HG03095 (cell line): ENCODE data around the gene TRMT11.

Experiments used
- ATAC-seq: cut with Tn5 transposase; IDR thresholded peaks from one replicate; pipeline ENCODE4 v1.9.1; 2021; ENCODE audit warnings: moderate library complexity; ENCODE audit not compliant: unreplicated experiment

Gene TRMT11

DNA sequence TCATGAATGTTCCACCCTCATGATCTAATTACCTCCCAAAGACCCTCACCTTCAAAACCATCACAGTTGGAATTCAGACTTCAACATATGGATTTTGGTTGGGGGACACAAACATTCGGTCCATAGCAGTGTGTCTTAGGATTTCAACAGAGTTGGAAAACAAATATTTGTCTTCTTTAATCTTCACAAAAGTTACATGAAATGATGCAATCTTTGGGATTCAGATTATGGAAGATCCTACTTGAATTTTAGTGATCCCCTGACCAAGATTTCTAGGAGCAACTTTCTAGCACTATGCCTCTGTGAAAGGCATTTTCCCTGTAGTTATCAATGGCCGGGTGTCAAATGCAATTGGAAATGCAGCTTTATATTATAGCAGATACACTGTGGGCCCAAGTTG, 86.5 kb downstream of the TRMT11 start:
- ATAC-seq = no peak

DNA sequence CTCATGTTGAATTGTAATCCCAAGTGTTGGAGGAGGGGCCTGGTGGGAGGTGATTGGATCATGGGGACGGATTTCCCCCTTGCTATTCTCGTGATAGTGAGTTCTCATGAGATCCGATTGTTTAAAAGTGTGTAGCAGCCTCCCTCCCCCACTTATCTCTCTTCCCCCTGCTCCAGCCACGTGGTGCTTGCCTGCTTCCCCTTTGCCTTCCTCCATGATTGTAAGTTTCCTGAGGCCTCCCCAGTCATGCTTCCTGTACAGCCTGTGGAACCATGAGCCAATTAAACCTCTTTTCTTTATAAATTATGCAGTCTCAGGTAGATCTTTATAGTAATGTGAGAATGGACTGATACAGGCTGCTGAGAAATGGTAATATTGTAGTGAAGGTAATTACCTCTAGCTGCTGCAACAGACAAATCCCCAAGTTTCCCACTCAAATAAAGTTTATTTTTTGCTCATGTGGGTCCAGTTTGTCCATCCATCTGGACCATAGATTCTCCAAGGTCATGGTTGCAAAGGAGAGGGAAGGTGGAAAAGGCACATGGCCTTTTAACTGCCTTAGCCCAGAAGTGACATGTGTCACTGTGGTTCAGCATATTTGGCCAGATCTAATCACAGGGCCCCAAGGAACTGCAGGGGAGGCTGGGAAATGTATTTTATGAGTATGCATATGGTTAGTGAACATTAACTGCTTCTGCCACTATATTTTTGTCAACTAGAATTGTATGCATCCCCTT, 89.2 kb downstream of the TRMT11 start:
- ATAC-seq = no peak

DNA sequence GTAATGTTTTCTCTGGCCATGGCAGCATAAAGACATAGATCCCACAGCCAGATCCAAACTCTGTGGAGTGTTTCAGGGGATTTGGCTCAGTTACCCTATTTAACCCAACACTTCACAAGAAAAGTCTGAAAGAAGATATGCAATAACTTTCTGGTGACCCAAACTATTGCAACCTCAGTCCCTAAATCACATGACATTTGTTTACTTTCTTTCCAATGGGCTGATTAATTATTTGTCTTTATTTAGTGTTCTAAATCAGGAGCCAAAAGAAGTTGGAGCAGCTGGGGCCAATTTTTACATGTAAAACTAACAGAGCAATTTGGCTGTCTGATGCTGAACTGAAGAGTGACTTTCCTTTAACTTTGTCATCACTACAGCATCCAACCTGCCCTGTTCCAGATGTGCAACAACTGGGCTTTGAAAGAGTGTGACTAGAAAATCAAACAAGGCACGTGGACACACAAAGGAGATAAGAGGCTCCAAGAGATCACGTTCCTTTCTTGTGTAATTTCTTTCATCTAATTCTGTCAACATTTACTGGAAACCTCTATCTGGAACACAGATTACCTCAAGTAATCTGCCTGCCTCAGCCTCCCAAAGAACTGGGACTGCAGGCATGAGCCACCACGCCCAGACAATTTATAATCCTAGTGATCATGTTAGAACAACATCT, 90.8 kb downstream of the TRMT11 start:
- ATAC-seq = no peak

DNA sequence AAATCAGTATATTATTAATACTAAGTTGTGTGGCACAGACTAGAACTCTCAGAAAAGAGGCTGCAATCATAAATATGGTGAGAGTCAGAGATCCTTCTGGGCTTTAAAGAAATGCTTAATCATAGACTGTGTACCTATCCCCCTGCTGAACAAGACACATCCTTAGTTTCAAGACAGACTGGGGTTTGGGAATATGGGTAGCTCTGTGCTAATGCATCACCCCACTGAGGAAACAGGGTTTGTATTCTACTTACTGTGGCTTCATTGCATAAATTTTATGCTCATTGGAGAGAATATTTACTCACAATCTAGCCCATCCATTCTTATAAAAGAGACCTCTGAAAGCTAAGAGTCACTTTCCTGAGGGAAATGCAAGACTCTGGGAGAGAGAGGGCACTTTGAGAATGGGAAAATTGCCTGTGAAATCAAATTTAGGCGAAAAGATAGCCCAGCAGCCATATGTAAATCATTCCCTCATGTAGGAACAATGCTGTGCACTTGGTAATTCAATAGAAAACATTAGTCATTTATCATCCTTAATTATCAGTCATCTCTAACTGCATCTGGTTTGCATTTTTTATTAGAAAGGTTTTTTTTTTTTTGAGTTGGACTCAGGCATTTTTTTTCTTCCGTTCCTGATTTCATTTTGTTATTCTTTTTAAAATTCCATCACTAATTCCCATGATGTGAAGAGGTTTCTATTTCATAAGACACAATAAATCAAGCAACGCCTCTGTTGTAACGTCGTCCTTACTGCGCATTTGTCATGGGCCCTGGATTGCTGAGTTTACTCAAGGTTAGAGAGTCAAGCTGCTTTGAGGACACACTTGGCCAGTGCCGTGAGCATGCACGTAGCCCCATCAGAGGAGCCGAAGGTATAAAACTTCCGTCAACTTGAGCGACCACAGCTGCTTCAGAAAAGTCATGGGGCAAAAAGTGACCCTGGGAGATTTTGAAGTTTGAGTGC, 91.8 kb downstream of the TRMT11 start:
- ATAC-seq = no peak

DNA sequence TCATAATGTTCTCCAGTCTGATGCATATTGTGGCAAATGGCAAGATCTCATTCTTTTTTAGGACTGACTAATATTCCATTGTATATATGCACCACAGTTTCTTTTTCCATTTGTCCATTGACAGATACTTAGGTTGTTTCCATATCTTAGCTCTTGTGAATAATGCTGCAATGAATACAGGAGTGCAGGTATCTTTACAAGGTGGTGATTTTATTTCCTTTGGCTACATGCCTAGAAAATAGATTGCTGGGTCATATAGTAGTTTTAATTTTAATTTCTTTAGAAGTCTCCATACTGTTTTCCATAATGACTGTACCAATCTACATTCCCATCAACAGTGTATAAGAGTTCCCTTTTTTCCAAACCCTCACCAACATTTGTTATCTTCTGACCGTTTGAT, 97.5 kb downstream of the TRMT11 start:
- ATAC-seq = no peak

DNA sequence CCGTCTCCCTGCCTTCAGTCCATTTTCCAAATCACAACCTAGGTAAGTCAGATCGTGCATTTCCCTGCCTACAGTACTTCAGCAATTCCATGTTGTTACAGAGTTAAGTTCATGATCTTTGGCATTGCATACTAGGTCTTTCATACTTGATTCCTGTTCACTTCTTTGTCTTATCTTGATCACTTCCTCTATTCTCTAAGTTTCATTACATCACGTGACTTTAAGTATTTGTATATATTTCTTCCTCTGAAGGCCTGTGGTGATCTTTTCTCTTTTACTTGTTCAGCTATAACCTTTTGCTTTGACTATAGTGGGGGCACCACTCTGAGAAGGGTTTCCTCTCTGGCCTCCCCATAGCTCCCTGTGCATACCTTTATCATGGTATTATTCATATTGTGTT, 100.2 kb downstream of the TRMT11 start:
- no peak for ATAC-seq
